Muscle of arm (tissue), 14 donors: ENCODE measurements around the gene PSPH. TPM values are rescaled to one million over a fixed set of nuclear protein-coding genes. Genes with fewer than 3 reads are reported as not detected.
"Not testable (repeated sequence)": the region's sequence is repeated elsewhere in the genome, so short reads cannot be mapped to it uniquely, and the experiment has no call there.

Experiments
- DNase-seq: peaks from one replicate; pipeline ENCODE4 v3.0.0-alpha.2; 2013
- long read RNA-seq, 11 donors: transcript quantifications; one replicate each; lab custom pipeline, GENCODE V29; 2026
- polyA plus RNA-seq, 12 donors: library from polyadenylated mRNA; unstranded; fragments of 120-200 nt; gene quantifications; one replicate each; pipeline ENCODE4 v1.2.1, GENCODE V29; 2013; ENCODE audit not compliant: insufficient read length in 12 of 12

The PSPH gene
- polyA plus RNA-seq, result 10 to 100 TPM in 11 of 12 donors, not detected in 1; 14.4 to 30.4 (median 18.2) TPM
- long read RNA-seq, donor 1, partial matches to known transcripts, result 12 of 12 reads
- long read RNA-seq, donor 1, other reads (novel, unspliced or antisense), result 0 of 12 reads
- long read RNA-seq, donor 2, partial matches to known transcripts, result 0 of 1 reads
- long read RNA-seq, donor 2, other reads (novel, unspliced or antisense), result 0 of 1 reads
- long read RNA-seq, donor 3, partial matches to known transcripts, result 20 of 20 reads
- long read RNA-seq, donor 3, other reads (novel, unspliced or antisense), result 0 of 20 reads
- long read RNA-seq, donor 4, partial matches to known transcripts, result 0 of 1 reads
- long read RNA-seq, donor 4, other reads (novel, unspliced or antisense), result 0 of 1 reads
- long read RNA-seq, donor 5, partial matches to known transcripts, result 471 of 592 reads
- long read RNA-seq, donor 5, other reads (novel, unspliced or antisense), result 121 of 592 reads
- long read RNA-seq, donor 6, result 0 reads
- long read RNA-seq, donor 7, partial matches to known transcripts, result 84 of 110 reads
- long read RNA-seq, donor 7, other reads (novel, unspliced or antisense), result 26 of 110 reads
- long read RNA-seq, donor 8, partial matches to known transcripts, result 0 of 6 reads
- long read RNA-seq, donor 8, other reads (novel, unspliced or antisense), result 5 of 6 reads
- long read RNA-seq, donor 9, result 0 reads
- long read RNA-seq, donor 10, result 0 reads
- long read RNA-seq, donor 11, result 0 reads

- DNase-seq, result peak; percentile 98
These were observed at the start of gene PSPH, which contains the start of gene CCT6A for GRCh38 chr7:56051339-56052191. Gene PSPH (minus strand): TSS chr7:56051444. CDS start chr7:56021212, 30,232 bp downstream. Gene CCT6A (plus strand): TSS chr7:56051765. CDS start chr7:56051849, 84 bp downstream.

DNA sequence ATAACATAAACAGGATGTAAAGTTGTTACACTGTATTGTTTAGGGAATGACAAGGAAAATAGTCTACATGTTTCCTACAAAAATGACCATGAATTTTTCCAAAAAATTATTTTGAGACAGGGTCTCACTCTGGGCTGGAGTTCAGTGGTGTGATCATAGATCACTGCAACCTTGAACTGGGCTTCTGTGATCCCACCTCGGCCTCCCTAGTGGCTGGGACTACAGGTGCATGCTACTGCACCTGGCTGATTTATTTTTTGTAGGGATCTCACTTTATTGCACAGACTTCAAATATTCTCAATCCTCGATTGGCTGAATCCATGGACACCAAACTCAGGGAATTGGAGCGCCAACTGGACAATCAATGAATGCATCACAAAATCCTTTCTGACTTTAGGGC, 48.4 kb upstream of the PSPH start:
- DNase-seq, result no peak

- not testable (repeated sequence) for DNase-seq
These were observed 47.2 kb upstream of the PSPH start for GRCh38 chr7:56098187-56099008.

DNA sequence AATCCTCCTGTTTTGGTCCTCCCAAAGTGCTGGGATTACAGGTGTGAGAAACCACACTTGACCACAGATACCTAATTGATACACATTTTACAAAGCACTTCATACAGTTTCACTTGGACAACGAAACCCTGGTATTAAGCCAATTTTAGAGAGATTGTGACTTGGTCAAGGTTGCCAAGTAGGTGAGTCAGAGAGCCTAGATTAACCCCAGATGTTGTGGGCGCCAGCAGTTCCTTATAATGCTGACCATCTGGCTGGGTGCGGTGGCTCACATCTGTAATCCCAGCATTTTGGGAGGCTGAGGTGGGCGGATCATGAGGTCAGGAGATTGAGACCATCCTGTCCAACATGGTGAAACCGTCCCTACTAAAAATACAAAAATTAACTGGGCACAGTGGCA, 46.5 kb upstream of the PSPH start:
- peak; percentile 25 for DNase-seq

DNA sequence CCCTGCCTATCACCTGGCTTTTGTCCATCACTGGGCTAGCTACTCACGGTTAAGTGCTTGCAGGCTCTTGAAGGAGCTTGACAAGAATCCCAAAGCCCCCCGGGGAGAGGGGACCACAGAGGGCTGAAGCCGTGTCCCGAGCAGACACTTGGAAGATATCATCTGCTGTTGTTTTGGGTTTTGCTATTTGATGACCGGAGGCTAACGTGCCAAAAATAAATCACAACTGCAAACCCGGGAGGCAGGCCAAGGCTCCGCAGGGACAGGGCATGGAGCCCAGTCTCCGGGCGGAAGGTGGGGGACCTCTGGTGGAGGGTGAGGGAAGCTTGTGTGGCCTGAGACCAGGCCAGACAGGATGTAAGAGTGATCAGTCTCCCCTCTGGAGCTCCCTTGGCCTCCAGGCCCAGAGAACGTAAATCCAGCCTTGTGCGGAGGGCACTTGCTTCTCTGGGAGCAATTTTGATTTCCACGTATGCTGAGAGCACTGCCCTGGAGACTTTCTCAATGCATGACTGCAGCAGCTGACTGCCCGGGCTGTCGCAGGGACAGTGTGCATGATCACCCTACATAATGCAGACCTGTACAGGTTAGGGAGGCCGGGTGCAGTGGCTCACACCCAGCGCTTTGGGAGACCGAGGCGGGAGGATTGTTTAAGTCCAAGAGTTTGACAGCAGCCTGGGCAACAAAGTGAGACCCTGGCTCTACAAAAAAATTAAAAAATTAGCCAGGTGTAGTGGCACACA, 41.7 kb upstream of the PSPH start, which contains the start of gene PHKG1:
Gene PHKG1, minus strand, starts transcription at position 164 of the 743 bp plus-strand sequence. CDS start 4,011 bp downstream, outside the sequence.
- DNase-seq, result peak; percentile 83

- not testable (repeated sequence) for DNase-seq
These were observed 41.1 kb upstream of the PSPH start for GRCh38 chr7:56092388-56092787.

DNA sequence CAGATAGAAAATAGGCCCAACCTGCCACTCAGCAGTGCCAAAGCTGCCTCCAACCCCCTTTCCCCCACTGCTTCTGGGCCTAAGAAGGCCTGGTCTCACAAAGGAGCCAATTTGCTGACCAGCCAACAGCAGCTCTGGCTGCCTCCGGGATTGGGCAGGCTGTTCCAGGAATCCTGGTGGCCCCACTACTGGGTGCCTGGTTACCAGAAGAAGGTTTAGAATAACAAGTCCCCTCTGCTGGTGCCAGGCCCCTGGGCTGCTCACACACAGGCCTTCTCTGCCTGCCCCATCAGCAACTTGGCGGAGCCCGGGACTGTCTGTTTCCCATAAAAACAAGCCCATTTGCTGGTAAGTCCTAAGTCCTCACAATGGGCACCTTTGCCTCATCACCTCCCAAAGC, 40.3 kb upstream of the PSPH start:
- DNase-seq, result peak; percentile 32

GRCh38 chr7:56087445-56087844, 36.2 kb upstream of the PSPH start:
- DNase-seq, result no peak

DNA sequence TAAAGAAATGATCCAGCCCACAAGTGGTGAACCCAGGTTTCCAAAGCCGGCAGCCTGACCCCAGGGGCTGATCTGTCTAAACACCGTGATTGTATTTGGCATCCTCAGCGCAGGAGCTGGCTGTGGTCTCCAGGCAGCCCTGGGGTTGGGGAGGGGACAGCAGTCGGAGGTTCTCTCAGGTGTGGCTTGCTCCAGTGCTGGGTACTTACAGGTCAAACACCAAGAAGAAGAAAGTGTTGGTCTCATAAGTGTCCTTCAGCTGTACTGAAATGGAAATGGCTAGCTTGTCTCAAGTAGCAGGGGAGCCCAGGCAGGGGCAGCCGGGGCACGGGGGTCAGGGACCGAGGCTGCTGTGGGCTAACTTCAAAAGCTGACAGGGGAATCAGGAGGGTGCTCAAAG, 35.5 kb upstream of the PSPH start:
- DNase-seq, result no peak

GRCh38 chr7:56083150-56083785, 32.0 kb upstream of the PSPH start:
- no peak for DNase-seq

DNA sequence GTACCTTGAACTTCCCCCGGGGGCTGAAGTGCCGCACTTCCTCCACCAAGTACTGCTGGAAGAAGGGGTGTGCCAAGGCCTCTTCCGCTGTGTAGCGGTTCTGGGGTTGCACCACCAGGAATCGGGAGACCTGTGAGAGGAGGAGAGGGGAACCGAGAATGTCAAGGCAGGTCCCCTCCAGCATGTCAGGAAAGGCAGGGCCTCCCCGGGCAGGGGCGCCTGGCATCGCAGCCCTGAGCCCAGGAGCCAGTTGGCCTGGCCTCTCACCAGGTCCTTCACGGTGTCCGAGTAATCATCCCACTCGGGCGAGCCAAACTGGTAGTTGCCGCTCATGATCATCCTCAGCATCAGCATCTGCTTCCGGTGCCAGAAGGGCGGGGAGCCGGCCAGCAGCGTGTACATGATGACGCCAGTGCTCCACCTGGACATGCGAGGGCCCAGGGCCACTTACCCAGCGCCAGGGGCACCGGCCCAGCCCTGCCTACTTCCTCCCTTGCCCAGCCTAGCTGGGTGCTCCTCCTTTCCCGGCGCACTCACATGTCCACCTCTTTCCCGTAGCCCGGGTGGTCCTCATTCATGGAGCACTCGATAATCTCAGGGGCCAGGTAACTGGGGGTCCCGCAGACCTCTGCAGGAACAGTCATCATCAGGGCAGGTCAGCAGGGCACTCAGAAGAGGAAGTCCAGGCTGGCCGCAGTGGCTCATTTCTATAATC, 30.5 kb upstream of the PSPH start:
- DNase-seq, result no peak

- not testable (repeated sequence) for DNase-seq
These were observed 29.6 kb upstream of the PSPH start for GRCh38 chr7:56080726-56081435.

DNA sequence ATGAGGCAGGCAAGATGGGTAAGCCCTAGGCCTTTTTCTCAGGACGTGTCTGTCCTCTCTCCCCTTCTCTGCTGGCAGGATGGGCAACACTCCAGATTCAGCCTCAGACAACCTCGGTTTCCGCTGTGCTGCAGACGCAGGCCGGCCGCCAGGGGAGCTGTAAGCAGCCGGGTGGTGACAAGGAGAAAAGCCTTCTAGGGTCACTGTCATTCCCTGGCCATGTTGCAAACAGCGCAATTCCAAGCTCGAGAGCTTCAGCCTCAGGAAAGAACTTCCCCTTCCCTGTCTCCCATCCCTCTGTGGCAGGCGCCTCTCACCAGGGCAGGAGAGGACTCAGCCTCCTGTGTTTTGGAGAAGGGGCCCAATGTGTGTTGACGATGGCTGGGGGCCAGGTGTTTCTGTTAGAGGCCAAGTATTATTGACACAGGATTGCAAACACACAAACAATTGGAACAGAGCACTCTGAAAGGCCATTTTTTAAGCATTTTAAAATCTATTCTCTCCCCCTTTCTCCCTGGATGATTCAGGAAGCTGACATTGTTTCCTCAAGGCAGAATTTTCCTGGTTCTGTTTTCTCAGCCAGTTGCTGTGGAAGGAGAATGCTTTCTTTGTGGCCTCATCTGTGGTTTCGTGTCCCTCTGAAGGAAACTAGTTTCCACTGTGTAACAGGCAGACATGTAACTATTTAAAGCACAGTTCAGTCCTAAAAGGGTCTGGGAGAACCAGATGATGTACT, 28.4 kb upstream of the PSPH start:
- DNase-seq, result peak; percentile 57

DNA sequence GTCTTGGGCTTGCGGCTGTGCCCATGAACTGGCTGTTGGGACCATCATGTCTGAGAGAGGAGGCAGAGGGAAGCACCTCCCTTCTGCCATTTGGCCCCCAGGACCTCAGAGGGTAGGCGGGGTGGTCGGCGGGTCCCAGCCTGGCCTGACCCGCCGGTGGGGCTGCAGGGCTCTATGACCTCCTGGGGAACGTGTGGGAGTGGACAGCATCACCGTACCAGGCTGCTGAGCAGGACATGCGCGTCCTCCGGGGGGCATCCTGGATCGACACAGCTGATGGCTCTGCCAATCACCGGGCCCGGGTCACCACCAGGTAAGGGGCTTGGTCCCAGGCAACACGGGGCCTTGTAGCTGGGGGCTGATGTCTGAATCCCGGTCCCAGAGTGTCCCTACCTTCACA, 27.0 kb upstream of the PSPH start:
- no peak for DNase-seq

GRCh38 chr7:56077681-56078080, 26.4 kb upstream of the PSPH start:
- DNase-seq, result no peak

DNA sequence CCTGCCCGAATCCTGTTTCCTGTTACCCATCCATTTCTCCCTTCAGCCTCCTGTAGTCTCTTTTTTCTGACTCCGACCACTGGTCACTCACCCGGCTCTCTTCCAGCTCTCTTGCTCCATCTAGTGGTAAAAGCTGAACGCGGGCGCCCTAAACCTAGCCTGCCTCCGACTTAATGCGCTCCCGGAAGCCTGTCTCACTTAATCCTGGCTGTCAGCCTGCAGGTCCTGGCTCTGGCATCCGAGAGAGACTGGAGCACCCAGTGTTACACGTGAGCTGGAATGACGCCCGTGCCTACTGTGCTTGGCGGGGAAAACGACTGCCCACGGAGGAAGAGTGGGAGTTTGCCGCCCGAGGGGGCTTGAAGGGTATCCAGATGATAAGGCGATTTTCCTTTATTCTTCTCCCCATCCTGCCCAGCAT, 23.1 kb upstream of the PSPH start:
- peak; percentile 85 for DNase-seq

- not testable (repeated sequence) for DNase-seq
These were observed 15.1 kb upstream of the PSPH start for GRCh38 chr7:56066376-56066775.
